Vagina (tissue), 2 donors: Measurements from ENCODE around the gene ENO2.

Experiments
- POLR2A ChIP-seq, 2 donors: fragments of 450-650 bp; IDR thresholded peaks; one replicate each; pipeline ENCODE4 v1.6.1; 2017; ENCODE audit warnings: antibody characterized with exemption in 2 of 2, mild to moderate bottlenecking in 2 of 2, moderate library complexity in 2 of 2
- TF ChIP-seq, protein P1 (sequence below), 3 experiments: fragments of 450-650 bp in 2 of 3; fragments of 200-600 bp in 1 of 3; sonication (generic) in 1 of 3; IDR thresholded peaks; one replicate each; pipeline ENCODE4 v1.5.1; 2017 to 2019; ENCODE audit warnings: antibody characterized with exemption in 3 of 3, mild to moderate bottlenecking in 2 of 3, moderate library complexity in 2 of 3

DNA sequence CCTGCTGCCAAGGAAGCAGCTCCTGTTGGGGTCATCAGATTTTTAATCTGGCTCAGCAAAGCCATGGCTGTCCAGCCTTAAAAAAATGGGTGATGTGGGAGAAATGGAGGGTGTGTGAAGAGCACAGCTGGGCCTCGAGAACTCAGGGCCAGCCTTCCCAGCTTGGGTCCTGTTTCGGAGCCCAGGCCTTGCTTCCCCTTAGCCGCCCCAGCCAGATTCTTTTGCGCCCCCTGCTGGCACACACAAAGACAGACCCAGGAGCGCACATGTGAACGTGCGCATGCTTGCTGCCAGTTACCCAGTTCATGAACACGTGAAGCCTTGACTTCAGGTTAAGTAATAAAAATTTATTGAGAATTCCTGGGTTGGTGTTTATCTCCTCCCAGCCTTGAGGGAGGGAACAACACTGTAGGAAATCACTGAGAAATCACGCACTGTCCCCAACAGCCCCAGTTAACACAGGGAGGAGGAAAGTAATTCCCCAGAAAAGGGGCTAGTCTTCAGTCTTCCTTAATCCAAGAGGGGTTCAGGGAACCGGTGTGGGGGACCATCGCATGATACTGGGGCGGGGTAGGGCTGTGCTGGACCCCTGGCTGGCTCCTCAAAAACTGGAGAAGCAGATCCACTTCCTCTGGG, 50.8 kb downstream of the ENO2 start:
- TF ChIP-seq, protein P1, sequence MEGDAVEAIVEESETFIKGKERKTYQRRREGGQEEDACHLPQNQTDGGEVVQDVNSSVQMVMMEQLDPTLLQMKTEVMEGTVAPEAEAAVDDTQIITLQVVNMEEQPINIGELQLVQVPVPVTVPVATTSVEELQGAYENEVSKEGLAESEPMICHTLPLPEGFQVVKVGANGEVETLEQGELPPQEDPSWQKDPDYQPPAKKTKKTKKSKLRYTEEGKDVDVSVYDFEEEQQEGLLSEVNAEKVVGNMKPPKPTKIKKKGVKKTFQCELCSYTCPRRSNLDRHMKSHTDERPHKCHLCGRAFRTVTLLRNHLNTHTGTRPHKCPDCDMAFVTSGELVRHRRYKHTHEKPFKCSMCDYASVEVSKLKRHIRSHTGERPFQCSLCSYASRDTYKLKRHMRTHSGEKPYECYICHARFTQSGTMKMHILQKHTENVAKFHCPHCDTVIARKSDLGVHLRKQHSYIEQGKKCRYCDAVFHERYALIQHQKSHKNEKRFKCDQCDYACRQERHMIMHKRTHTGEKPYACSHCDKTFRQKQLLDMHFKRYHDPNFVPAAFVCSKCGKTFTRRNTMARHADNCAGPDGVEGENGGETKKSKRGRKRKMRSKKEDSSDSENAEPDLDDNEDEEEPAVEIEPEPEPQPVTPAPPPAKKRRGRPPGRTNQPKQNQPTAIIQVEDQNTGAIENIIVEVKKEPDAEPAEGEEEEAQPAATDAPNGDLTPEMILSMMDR (IDR thresholded peaks at IDR 0.05) = peak; percentile 72 to 89 (median 72)
- TF ChIP-seq POLR2A (IDR thresholded peaks at IDR 0.05) = no peak
